MV-4-11 (cell line): ENCODE measurements around the gene COL1A2.

Experiments
- DNase-seq: peaks from one replicate; lab custom pipeline; 2025; lab: John Stamatoyannopoulos, UW

The COL1A2 gene

DNA sequence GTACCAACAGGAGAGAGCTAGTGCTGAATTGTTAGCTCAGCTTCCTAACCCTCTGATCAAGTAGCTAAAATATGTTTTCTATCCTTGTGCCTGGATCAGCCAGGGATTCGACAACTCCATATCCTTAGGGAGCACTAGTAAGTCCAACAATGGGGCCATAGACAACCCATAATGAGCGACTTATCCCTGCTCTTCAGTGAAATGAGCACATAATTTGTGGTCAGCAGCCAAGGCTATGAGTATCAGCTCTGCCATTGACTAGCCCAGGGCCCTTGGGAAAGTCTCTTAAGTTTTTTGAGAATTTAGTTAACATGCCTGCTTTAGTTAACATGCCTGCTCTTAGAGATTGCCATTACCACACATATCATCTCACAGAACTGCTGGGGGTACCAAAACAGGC, 39.3 kb downstream of the COL1A2 start:
- DNase-seq, result no peak

GRCh38 chr7:94436018-94436604, 41.4 kb downstream of the COL1A2 start:
- DNase-seq, result peak; percentile 23

DNA sequence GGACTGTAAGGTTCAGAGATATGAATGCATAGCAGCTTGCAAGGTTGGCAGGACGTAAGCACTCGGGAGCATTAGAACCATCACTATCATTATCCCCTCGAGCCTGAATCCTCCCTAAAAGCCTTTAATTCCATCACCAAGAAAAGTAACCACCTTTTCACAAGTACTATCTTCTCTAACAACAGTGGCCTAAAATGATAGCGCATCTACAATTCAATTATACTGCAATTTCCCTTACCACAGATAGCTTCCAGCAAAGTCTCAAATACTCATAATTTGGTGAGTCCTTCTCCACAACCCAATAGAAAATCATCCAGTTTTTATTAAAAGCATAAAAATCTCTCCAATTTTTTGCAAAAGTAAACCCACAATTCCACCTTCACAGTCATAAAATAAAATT, 42.0 kb downstream of the COL1A2 start:
- DNase-seq, result no peak

- DNase-seq, result no peak
Measured at GRCh38 chr7:94439893-94440381, 45.2 kb downstream of the COL1A2 start.

- no peak for DNase-seq
Measured at GRCh38 chr7:94440451-94441039, 45.9 kb downstream of the COL1A2 start.

- no peak for DNase-seq
Measured at GRCh38 chr7:94441138-94441537, 46.4 kb downstream of the COL1A2 start.

GRCh38 chr7:94442639-94443038, 47.9 kb downstream of the COL1A2 start:
- DNase-seq, result no peak

GRCh38 chr7:94444813-94445212, 50.1 kb downstream of the COL1A2 start:
- DNase-seq, result no peak

- DNase-seq, result no peak
Measured at GRCh38 chr7:94445696-94446194, 51.0 kb downstream of the COL1A2 start.

- no peak for DNase-seq
Measured at GRCh38 chr7:94446308-94446707, 51.6 kb downstream of the COL1A2 start.

DNA sequence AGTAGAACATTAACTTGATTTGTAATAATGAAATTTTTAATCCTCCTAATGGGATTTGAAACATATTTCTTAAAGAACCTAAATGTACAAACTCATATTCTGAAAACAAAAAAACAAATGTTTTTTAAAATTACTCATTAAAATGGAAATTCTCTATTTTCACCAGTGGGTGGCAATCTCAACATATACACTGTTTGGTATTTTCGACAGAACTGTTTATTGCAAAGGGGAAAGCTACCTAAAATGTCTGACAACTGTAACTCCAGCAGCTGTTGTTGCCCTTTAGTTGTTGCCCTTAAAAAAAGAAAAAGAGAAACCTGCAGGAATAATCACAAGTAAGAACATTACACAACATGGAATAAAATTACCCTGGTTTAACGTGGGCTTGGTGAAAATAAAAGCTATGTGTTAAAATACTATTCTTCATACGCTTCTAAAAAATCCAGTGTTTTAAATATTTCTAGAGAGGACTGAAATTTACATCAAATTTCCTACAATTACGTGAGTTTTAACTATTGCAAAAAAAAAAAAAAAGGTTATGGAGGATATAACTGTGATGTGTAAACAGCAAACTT, 54.5 kb downstream of the COL1A2 start:
- peak; percentile 6 for DNase-seq

- DNase-seq, result no peak
Measured at GRCh38 chr7:94450044-94450697, 55.5 kb downstream of the COL1A2 start.

GRCh38 chr7:94451187-94451586, 56.5 kb downstream of the COL1A2 start:
- DNase-seq, result no peak

GRCh38 chr7:94452239-94452638, 57.5 kb downstream of the COL1A2 start:
- DNase-seq, result no peak

DNA sequence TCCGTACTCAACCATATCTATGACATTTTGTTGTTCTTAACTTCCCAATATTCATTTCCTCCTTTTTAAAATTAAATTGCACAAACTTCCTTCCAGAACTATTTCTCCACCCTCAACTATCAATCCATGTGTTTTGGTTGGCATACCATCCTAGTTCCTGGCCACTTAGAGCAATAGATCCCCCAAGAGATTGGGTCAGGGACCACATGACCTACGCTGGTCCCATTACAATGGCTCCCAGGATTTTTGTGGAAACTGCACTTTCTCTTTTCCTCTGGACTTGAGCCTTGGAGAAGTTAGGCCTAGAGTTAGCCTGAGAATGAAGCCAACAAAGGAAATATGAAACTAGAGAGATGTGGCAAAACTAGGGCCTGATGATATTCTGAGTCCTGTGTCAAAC, 59.2 kb downstream of the COL1A2 start:
- peak; percentile 3 for DNase-seq

DNA sequence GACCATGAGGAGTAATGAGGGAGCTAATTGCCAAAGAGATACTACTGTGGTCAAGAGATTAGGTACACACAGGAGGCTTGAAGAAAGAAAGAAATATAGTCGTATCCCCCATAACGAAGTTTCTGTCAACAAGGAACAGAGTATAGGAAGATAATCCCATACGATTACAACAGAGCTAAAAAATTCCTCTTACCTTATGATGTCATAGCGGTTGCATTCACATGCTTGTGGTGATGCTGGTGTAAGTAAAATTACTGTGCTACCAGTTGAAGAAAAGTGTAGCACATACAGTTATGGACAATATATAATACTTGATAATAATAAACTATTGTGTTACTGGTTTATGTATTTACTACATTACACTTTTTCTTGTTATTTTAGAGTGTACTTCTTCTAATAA, 63.3 kb downstream of the COL1A2 start:
- no peak for DNase-seq

DNA sequence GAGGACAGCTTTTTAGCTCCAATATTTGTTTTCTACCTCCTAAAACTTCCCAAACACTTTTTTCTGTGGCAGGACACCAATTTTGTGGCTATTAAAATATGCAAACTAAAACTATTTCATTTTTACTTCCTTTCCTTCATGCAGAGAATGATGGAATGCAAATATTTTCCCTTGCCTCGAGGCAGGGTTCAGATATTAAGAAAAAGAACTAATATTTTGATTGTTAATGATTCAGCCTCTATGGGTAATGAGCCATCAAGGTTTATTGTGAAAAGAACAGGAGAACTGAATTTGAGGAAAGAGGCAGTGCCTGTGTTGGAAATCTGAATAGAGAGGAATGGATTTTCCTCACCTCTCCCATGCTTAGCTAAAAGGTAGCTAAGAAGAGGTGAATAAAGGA, 71.8 kb downstream of the COL1A2 start:
- no peak for DNase-seq

DNA sequence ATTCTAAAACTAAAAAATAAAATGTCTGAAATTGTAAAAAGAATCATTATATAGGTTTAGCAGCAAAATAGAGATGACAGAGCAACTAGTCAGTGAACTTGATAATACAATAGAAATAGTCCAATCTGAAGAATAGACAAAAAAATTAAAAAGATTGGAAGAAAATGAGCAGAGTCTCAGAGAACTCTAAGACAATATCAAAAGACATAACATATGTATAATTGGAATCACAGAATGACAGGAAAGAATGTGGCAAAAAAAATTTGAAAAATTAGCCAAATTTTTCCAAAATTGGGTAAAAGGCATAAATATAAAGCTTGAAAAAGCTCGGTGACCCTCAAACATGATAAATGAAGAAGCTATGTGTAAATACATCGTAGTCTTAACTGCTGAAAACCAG, 76.9 kb downstream of the COL1A2 start:
- no peak for DNase-seq

- DNase-seq, result no peak
Measured at GRCh38 chr7:94472608-94473007, 77.9 kb downstream of the COL1A2 start.

DNA sequence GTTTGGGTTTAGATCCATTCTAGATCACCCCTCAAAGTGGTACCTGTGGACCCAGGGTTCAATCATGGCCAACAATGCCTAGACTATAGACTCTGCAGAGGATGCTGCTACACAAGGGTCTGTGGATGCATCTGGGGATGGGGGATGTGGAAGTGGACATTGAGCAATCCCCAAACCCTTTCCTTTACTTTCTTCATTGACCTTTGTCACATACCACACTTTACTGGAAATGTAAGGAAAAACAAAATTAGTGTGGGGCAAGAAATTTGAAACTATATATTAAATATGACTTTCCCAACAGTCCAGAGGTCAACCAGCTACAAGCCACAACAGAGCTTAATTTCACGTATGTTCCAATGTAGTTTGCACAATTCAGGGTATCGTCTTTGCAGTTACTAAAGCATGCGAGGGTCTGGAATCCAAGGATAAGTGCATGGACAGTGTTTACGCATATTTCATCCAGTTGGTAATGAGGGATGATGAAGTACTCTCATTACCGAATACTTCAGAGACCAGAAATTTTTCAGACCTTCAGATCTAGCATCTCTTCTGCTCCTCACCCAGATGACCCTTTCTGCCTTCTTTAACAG, 81.7 kb downstream of the COL1A2 start:
- no peak for DNase-seq

GRCh38 chr7:94477878-94478277, 83.2 kb downstream of the COL1A2 start:
- DNase-seq, result no peak

DNA sequence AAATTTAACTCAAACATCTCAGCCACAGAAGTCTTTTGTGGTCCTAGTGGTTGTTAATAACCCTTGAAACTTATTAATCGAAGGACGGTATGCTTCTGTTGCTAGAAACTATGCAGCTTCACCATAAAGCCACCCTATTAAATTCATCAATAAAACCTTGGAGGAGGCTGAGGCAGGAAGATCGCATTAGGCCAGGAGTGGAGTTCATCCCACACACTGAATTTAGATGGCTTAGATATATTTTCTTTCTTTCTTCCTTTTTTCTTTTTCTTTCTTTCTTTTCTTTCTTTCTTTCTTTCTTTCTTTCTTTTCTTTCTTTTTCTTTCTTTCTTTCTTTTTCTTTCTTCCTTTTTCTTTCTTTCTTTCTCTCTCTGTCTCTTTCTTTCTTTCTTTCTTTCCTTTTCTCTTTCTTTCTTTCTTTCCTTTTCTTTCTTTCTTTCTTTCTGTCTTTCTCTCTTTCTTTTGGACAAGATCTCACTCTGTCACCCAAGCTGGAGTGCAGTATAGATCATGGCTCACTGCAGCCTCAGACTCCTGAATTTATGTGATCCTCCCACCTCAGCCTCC, 84.0 kb downstream of the COL1A2 start:
- DNase-seq, result no peak
